HG03103 (cell line): ENCODE measurements around the gene BCCIP.

ENCODE experiments used
- ATAC-seq: cut with Tn5 transposase; IDR thresholded peaks from one replicate; pipeline ENCODE4 v1.9.1; 2021; ENCODE audit warnings: low read depth; ENCODE audit not compliant: unreplicated experiment

BCCIP gene

DNA sequence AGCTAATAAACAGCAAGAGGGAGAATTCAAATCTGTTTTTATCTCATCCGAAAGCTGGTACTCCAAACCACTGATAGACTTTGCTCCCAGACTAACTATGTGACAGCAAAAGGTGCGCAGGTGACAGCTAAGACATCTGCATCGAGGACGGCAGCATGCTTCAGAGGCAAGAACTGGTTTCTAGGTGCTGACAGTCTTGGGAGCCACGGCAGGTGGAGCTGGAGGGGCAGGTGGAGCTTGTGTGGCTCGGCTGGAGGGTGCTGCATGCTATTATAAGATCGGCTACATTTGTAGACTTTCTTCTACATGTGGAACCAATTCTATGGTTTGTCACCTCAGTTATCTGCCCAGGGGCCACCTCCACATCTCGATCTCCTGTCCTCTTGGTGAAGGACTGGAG lies 25.9 kb upstream of the BCCIP start:
- no peak for ATAC-seq

- ATAC-seq: no peak
Measured at GRCh38 chr10:125797994-125798662, 25.2 kb upstream of the BCCIP start.

DNA sequence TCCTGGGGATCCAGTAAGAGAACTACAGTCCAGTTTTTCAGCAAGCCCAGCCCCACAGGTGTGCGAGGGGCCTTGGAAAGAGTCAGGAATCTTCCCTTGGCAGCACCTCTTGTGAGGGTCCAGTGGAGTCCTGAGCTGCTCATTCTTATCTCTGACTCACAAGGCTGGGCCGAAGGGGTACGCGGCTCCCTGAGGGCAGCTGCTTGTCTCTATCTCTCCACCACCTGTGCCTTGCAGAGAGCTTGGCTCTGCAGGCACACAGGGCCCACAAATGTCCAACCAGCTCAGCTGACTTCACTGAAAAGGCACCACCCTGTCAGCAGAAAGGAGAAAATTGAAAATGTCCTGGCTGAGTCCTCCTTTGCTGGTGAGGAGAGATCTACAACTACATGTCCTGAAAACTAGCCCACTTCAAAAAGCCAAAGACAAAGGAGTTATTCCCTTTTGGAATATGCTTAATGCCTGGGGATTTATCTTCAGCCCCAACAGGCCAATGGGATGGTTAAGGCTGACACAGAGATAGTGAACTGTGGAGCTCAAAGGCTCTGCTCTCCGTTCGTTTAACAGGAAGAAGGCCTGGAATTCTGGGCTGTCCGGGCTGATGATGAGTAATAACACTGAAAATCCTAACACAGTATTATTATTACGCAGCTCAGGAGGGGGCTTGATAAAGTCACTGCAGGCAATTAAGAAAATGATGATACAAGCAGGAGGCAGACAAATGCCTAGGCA lies 23.7 kb upstream of the BCCIP start:
- ATAC-seq: no peak

DNA sequence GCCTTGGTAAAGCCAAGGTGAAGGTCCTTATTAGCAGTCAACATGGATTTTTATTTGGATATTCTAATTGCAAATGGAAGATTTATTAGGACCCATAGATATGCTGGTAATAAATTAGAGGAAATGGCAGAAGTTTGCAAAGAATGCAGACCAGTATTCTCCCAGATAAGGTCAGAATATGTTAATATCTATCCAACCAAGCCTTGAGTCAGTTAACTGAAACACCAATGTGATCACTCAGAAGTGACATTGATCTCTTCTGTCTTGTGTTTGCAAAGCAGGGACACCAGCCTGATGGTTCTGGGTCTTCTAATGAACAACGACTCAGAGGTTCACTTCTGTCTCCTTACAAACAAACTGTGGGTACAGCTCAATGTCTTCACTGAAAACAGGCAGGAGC lies 21.8 kb upstream of the BCCIP start:
- ATAC-seq: no peak

DNA sequence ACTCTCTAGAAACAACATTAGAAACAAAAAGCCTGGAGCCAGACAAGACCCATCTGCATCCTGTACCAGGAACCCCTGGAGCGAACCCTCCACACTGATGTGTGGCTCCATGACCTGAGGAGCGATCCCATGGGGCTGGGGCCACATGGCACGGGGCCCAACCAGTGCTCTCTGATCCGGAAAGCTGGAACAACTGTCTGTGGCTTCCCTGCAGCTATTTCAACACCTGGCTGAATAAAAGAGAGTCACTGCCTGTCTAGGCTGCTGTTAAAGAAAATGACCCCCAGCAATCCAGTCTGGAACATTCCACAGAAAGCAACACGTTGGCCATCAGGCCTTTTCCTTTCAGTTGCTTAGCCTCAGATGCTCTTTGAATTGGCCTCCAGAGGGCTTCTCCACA lies 21.2 kb upstream of the BCCIP start:
- no peak for ATAC-seq

- no peak for ATAC-seq
Measured at GRCh38 chr10:125802739-125803138, 20.6 kb upstream of the BCCIP start.

- ATAC-seq: no peak
Measured at GRCh38 chr10:125808047-125808446, 15.3 kb upstream of the BCCIP start.

- ATAC-seq: no peak
Measured at GRCh38 chr10:125811251-125811650, 12.1 kb upstream of the BCCIP start.

DNA sequence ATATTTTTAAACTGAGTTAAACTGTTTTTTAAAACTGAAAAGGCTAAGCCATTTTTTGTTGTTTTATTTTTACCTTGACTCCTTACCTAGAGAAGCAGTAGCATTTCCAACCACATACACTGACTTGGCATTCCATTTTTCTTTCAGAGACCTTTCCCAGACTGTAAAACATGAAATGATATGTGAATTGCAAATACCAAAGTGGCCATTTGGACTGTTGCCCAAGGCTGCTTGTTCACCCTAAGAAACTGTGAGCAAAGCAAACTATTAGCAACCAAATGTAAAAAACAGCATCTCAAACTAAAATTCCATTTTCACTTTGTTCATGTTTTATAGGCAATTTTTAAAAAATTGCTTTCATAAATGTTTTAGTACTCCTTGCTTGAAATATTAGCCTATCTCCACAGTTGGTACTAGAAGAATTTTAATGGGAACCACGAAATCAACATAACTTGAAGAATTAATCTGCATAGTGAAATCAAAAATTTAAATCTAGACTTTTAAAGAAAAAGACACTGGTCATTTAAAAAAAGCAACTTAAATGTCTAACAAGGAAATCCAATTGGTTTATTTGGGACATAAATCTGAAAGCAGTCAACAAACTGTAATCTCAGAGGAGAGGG lies 11.1 kb upstream of the BCCIP start:
- ATAC-seq: no peak

GRCh38 chr10:125815764-125816163 lies 7.6 kb upstream of the BCCIP start:
- no peak for ATAC-seq

- no peak for ATAC-seq
Measured at GRCh38 chr10:125816548-125816947, 6.8 kb upstream of the BCCIP start.

- no peak for ATAC-seq
Measured at GRCh38 chr10:125817337-125817946, 5.9 kb upstream of the BCCIP start.

DNA sequence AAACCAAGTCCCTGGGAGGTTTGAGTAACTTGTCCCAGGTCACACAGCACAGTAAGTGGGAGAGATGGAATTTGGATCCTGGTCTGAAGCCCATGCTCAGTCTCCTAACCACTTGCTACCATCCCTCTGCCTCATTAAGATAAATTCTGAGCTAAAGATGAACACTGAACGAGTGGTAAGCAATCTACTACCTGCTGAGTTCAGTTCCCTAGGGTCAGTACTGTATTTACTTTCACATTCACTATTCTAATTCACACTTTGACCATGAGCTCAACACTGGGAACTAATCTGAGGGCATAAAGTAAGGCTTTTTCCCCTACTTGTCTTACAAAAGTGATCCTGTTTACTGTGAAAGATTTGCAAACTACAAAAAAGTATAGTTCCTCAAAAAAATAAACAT lies 2.6 kb upstream of the BCCIP start:
- peak; percentile 40 for ATAC-seq

DNA sequence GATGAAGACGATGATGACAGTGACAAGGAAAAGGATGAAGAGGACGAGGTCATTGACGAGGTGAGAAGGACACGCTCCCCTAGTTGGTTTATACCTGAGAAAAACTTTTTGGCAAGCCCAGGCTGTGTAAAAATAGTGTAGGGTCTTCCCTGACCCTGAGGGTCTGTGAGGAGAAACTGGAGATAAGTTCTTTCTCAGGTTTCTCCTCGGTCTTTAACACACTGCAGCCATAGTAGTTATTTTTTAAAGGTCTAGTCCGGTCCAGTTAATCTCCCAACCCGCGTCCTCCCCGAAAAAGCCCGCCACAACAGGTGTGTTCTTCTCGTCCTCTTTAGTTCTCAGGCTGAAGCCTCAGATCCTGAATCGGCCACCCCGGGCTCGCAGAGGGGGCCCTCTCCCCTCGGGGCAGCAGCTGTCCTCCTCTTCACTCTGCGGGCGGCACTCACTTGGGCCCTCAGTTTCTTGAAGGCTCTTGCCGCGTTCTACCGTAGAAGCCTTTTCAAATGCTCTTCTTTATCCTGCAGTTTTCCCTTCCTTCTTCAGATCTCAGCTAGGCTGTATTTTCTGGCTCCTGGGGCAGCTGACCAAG lies 411 bp downstream of the BCCIP start:
- no peak for ATAC-seq

DNA sequence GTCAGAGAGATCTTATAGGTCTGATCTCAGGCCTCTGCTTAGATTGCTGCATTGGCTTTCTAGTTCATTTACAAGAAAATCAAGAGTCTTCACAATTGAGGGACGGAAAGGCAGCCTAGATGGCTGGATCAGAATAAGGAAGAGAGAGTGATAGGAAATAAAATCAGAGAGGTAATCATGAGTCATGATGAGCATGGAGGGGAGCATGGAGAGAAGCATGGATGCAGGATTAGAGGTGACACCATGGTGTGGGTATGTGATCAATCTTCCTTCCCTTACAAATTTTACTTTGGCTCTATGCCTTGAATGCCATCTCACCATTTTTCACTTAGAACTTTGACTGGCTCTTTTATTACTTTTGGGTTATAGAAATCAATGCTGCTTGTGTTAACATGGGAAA lies 1.4 kb downstream of the BCCIP start:
- no peak for ATAC-seq

- no peak for ATAC-seq
Measured at GRCh38 chr10:125827133-125827532, 3.8 kb downstream of the BCCIP start.

DNA sequence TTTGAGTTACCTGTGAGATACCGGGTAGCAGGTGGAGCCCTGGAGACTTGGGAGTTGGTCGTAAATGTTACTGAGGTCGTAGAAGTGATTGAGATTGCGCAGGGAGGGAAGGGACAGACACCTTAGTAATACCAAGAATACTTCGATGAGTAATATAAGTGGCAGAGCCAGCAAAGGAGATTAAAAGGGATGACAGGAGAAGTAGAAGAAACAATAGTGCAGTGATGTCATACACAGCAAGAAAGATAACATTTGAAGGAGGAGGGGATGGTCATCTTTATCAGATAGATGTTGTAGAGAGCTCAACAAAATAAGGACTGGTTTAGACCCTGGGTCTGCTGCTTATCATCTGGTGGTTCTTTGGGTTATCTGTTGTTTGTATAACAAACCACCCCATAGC lies 5.0 kb downstream of the BCCIP start:
- no peak for ATAC-seq

DNA sequence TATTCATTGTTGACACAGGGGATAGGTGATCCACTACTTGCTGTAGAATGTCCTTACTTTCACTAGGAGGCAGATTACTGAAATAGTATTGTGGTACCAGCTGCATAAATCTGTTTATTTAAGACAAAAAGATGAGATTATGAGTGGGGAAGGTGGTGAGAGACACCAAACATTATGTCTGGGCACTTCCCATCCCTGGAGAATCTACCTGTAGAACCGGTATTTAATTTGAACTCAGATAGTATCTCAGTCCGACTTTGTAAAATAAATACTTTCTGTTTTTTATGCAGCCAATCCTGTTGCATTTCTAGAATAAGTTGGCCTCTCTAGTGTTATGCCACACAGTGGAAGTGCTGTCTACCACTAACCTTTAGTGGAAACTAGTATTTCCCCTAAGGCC lies 13.4 kb downstream of the BCCIP start:
- no peak for ATAC-seq

- ATAC-seq: no peak
Measured at GRCh38 chr10:125838802-125839575, 15.6 kb downstream of the BCCIP start.

DNA sequence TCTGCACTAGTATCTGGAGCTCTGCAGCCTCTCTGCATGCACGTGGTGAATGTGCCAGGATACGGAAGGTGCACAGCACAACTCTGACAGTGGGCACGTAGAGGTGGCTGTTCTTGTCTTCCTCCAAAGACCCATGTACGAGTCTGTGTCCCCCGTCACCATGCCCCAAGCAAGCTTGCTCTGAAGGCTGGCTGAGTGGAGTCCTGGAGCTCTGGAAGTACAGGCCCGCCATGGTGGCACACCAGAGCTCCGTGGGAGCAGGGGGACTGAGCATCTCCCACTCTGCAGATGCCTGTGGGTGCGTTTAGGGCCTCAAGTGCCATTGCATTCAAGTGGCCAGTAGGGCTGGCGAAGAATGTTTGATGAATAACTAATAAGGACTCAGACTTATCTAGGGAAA lies 17.1 kb downstream of the BCCIP start:
- no peak for ATAC-seq
